NCI-H446 treated with DMSO at 0.1 percent for 48 hours (cell line): Measurements from ENCODE around the gene HMCN1.
"Not testable (repeated sequence)": the region's sequence is repeated elsewhere in the genome, so short reads cannot be mapped to it uniquely, and the experiment has no call there.

ENCODE experiments used
- DNase-seq: peaks from one replicate; lab custom pipeline; 2025; lab: John Stamatoyannopoulos, UW

HMCN1 gene

GRCh38 chr1:186202776-186203175, 468.6 kb downstream of the HMCN1 start:
- no peak for DNase-seq

- no peak for DNase-seq
Observed at GRCh38 chr1:186206048-186206570, 471.9 kb downstream of the HMCN1 start.

GRCh38 chr1:186207391-186208085, 473.3 kb downstream of the HMCN1 start:
- DNase-seq: no peak

GRCh38 chr1:186208405-186209129, 474.4 kb downstream of the HMCN1 start:
- DNase-seq: no peak

- no peak for DNase-seq
Observed at GRCh38 chr1:186210258-186210657, 476.1 kb downstream of the HMCN1 start.

GRCh38 chr1:186211583-186211982, 477.4 kb downstream of the HMCN1 start:
- DNase-seq: not testable (repeated sequence)

- DNase-seq: peak; percentile 72
Observed at GRCh38 chr1:186212568-186213224, 478.5 kb downstream of the HMCN1 start.

- DNase-seq: peak; percentile 15
Observed at GRCh38 chr1:186213225-186213607, 479.0 kb downstream of the HMCN1 start.

GRCh38 chr1:186214791-186215190, 480.6 kb downstream of the HMCN1 start:
- no peak for DNase-seq

GRCh38 chr1:186215636-186216035, 481.4 kb downstream of the HMCN1 start:
- DNase-seq: no peak

- DNase-seq: no peak
Observed at GRCh38 chr1:186218654-186219352, 484.6 kb downstream of the HMCN1 start.

GRCh38 chr1:186220067-186220466, 485.9 kb downstream of the HMCN1 start:
- no peak for DNase-seq

- DNase-seq: no peak
Observed at GRCh38 chr1:186220911-186221310, 486.7 kb downstream of the HMCN1 start.

- no peak for DNase-seq
Observed at GRCh38 chr1:186225096-186225495, 490.9 kb downstream of the HMCN1 start.

- DNase-seq: no peak
Observed at GRCh38 chr1:186228749-186229148, 494.6 kb downstream of the HMCN1 start.

GRCh38 chr1:186231861-186232436, 497.8 kb downstream of the HMCN1 start:
- DNase-seq: no peak

GRCh38 chr1:186234976-186235686, 500.9 kb downstream of the HMCN1 start:
- DNase-seq: no peak

GRCh38 chr1:186235696-186236095, 501.5 kb downstream of the HMCN1 start:
- no peak for DNase-seq

- no peak for DNase-seq
Observed at GRCh38 chr1:186236921-186237320, 502.7 kb downstream of the HMCN1 start.

GRCh38 chr1:186239171-186239570, 505.0 kb downstream of the HMCN1 start:
- no peak for DNase-seq

GRCh38 chr1:186240436-186240835, 506.2 kb downstream of the HMCN1 start:
- DNase-seq: no peak
